Ishikawa (cell line): ENCODE results near the gene CLNK.

Experiments
- CEBPB ChIP-seq: IDR thresholded peaks from 2 replicates; pipeline ENCODE4 v1.6.1; 2012
- YY1 ChIP-seq: IDR thresholded peaks from 2 replicates; pipeline ENCODE4 v1.6.1; 2012; ENCODE audit warnings: low read depth
- ZBTB7A ChIP-seq: IDR thresholded peaks from 2 replicates; pipeline ENCODE4 v1.6.1; 2012; ENCODE audit warnings: low read depth
- TF ChIP-seq, protein P1 (sequence below): IDR thresholded peaks from 2 replicates; pipeline ENCODE4 v1.6.1; 2012

DNA sequence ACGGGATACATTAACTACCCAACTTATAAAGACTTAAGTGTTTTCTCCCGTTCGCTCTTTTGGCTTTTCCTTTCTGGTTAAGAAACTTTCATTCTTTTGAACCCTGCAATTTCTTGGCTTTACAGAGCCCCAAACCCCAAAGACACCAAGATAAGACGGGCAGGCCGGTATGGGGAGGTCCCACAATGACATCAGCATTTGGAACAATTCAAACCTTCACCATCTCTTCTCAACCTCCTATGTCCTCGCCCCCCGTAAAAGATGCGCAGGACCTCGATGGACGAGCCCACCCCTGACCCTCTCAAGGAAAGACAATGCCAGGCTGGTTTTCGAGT lies 228.3 kb downstream of the CLNK start:
- TF ChIP-seq YY1 = no peak
- TF ChIP-seq, protein P1, sequence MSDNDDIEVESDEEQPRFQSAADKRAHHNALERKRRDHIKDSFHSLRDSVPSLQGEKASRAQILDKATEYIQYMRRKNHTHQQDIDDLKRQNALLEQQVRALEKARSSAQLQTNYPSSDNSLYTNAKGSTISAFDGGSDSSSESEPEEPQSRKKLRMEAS = no peak
- TF ChIP-seq ZBTB7A = no peak
- no peak for TF ChIP-seq CEBPB
